GM21447 (cell line): ENCODE data around the gene SYT2.
A peak's percentile ranks its signal among the peaks of the same experiment; 100 is the strongest.
"Not testable (repeated sequence)": the region's sequence is repeated elsewhere in the genome, so short reads cannot be mapped to it uniquely, and the experiment has no call there.

ENCODE experiments used
- ATAC-seq: cut with Tn5 transposase; IDR thresholded peaks from one replicate; pipeline ENCODE4 v1.9.1; 2021; ENCODE audit not compliant: unreplicated experiment

The SYT2 gene

DNA sequence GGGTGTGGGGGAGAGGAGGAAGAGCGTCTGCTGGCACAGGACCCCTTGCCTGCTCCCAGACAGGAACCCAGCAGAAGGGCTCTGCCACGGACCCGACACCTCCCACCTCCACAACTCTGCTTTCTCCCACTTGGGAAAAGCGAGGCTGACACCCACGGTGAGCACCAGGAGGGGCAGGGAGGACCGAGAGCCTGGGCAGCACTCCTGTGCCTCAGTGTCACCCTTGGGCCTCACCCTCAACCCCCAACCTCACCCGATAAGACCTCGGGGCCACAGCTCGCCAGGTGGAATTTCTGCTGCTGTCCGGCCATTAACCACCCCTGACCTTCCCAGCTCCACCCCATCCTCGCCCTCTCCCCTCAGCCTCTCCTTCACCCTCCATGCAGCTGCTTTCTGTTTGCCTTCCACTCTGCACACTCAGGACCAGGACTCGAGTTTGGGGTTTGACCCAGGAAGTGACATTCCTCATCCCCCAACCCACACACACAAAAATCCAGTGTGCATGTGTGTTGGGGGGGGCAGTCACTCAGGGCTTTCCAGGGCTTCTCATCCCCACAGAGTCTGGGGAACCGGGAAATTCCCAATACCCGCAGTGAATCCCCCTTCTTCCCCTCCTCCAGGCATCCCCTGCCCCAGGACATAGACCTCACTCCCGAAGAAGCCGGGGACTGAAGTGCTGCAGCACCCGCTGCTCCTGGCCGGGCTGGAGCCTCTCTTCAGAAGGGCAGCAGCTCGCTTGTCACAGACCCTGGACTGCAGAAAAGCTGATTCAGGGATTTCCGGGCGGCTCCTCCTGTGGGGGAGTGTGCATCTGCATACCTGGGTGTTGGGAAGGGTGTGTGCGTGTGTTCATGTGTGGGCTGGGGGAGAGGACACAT lies 65.8 kb downstream of the SYT2 start:
- no peak for ATAC-seq

DNA sequence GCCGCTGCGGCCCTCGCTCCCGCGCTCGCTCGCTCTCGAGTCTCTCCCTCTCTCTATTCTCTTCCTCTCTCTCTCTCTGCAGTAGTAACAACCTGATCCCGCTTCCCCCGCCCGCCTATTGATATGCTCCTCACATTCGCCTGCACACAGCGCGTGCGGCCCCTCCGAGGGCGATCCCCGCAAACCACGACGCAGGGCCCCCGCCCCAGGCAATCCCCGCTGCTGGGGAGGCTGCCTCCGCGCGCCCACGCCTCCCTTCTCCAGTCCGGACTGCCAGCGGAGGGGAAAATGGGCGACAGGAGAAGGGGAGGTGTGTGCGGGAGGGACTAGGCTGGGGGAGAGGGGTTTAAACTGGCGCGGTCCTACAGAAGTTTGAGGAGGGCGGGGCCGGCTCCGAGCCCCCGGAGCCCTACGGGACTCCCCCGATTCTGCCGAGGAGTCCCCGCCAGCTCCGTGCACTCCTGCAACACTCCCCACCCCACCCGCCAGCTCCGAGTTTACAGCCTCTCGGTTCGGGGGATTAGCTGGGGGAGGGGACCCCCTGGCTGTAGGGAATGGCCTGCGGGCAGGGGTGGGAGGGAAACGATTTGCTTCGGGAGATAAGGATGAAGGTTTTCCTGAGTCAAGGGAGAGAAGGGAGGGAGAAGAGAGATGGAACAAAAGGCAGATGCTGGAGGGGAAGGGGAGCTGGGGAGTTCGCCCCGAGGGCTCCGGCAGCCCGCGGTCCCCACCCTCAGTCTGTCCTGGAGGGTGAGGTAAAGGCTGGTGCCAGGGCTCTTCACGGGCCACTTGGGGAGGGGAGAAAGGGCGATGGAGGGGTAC lies 66.6 kb downstream of the SYT2 start:
- ATAC-seq, result no peak

DNA sequence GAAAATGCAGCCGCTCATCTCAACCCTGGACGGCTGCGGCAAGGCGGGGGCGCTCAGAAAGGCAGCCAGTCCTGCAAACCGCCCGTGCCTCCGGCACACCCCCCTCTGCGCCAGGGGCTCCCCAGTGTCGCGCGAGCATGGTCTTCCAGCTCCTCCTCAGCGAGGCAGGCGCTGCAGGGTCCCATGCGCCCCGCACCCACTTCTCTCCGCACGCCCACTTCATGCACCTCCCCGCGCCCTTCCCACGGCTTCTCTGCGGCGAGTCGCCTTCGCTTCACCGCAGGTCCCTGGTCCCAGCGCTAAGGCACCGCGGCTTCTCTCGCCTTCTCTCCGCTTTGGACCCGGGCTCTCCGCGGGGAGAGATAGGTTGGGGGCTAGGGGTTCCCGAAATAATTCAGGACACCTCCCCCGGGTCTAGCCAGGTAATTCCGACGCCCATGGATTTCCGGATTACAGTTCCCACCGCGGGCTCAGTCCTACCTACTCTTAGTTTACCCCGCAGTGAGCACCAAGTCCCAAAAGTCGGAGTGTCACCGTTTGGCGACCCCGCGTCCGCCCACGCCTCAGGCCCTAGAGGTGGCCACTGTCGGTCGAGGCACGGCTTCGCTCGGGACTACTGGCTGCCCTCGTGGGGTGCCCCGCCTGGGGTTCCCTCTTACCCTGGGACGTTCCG lies 67.5 kb downstream of the SYT2 start:
- ATAC-seq, result no peak

DNA sequence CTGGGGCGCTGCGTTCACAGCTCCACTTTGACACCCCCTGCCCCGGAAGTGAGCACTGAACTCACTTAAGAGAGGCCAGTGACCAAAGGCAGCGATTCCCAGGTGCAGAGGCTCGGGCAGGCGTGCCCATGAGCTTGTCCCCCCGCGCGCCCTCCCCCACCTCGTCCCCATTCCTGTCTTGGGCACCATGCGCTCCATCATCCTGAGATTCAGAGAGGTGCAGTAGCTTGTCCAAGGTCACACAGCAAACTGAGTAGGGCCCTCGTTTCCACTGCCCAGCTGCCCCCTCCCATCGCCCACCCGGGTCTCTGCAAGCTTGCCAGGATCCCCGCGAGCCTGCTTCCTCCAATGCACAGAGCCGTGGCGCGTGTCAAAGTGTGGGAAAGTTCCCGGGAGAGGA lies 68.0 kb downstream of the SYT2 start:
- no peak for ATAC-seq

DNA sequence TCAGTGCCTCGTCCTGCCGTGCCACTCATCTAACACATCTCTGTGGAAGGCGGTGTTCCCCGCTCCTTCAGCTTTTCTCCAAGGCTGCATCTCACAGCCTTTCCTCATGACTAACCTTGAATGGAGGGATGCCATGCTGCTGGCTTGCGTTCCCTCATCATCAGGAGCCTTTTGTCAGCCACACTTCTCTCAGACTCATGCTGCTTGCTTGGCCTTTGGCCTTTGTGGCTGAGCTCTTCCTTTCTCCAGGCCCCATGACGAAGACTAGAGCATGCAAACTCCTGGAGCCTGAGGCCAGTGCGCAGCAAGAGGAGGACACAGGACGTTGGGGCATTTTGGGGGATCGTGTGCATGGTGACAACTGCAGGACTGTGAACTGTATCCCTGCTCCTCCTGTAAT lies 70.8 kb downstream of the SYT2 start:
- no peak for ATAC-seq

DNA sequence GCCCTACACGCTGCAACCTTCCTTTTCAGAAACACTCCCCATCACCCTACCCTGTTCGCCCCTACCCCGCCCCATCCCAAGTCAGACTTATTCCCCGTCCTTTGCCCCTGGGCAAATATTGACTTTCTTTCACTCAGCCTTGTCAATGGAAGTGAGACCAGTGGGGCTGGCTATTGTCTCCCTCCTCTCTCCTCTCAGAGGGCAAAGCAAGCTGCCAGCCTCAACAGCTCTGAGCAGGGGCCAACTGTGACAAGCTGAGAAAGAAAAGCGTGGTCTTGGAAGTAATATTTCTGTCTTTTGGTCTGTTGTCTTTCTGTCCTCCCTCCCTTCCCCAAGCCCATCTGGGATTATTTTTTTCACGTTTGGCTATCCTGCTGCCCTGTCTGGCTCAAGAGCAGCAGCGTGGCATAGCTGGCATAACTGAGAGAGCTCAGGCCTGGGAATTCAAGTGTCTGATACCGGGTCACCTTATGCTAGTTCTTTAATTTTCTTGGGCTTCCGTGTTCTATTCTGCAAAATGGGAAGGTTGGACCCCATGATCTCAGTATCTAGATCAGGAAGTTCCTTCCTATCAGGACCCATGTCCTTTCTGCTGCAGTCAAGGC lies 71.5 kb downstream of the SYT2 start:
- ATAC-seq, result not testable (repeated sequence)

DNA sequence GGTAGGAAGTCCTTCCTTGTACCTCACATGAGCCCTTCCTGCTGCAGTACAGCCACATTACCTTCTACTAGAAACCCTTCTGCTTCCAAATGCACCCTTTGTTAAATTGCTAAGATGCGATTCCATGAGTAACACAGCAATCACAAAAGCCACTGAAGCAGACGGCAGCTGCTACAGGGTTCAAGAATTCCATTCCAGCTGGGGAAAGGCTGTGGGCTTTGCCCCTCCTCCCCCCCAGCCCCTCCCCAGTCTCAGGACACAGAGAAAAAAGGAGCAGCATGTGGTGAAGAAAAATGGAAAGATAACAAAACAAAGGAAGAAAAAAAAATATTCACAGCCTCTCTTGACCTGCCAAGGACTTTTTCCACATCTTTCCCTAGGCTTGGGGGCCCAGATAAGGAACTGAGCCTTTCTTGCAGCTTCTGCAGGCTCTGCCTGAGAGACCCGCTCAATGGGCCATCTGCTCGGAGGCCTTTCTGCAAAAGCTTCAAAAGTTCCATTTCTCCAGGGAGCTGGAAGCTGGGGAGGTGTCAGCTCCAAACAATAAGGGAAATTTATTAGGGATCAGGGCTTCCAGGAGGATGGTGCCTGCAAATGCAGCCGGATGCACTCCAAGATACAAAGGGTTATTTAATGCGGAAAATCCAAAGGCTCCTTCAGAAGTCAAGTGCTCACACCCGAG lies 72.1 kb downstream of the SYT2 start:
- ATAC-seq, result no peak

DNA sequence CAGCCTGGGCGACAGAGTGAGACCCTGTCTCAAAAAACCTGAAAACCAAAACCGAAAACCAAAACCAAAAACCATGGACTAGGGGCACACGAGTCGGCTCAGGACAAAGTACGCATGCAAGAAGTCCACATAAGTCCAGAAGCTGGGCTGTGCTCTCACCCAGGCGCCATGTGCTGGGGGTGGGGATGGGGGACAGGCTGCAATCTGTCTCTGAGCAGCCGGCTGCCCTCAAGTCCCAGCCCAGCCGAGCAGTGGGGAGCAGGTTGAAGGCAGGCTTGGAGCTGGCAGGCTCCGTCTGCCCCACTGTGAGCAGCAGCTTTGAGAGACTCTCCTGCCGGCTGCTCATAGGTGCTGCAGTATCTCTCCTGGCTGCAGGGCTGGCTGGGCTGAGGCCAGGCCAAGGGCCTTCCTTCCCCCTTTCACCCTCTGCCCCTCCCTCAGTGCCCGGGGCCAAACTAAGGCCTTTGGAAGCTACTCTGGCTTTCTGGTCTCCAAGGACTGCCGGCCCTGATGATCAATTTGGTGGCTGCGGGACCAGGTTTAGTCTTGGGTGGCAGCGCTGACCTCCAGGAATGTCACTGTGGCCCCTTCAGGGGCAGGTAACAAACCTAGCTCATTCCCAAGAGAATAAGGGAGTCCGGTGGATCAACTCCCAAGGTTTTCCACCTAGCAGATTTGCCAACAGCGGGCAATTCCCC lies 72.8 kb downstream of the SYT2 start:
- not testable (repeated sequence) for ATAC-seq

DNA sequence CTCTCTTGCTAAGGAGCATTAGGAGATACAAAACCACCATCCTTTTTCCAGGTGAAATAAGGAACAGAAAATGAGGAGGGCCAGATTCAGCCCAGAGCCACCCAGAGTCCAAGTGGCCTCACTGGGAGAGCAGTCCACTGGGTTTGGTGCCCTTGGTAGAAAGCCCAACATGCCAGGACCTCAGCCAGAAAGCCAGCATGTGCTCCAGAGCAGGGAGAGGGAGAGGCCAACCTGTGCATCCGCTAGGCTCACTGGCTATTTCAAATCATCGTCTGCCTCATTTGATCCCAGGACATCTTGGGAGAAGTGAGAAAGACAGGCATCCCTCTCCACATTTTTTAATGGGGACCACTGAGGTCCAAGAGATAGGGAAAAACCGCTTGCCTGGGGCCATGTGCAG lies 74.1 kb downstream of the SYT2 start:
- ATAC-seq, result not testable (repeated sequence)

DNA sequence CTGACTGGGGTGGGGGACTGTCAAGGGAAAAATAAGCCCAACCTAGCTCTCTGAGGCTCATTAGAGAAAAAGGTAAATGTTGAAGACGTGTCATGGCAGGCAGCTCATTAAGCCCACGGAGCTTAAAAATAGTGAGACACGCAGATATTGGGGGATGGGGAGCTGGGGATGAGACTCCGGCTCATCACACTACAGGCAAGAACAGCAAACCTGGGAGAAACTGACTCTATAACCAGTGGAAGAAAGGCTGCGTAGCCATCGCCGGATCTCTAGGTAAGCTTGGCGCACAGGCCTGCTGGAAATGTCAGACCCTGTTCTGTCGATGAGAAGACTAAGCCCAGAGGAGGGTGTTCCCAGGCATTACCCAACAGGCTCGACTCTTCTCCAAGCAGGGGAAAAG lies 78.0 kb downstream of the SYT2 start:
- no peak for ATAC-seq

DNA sequence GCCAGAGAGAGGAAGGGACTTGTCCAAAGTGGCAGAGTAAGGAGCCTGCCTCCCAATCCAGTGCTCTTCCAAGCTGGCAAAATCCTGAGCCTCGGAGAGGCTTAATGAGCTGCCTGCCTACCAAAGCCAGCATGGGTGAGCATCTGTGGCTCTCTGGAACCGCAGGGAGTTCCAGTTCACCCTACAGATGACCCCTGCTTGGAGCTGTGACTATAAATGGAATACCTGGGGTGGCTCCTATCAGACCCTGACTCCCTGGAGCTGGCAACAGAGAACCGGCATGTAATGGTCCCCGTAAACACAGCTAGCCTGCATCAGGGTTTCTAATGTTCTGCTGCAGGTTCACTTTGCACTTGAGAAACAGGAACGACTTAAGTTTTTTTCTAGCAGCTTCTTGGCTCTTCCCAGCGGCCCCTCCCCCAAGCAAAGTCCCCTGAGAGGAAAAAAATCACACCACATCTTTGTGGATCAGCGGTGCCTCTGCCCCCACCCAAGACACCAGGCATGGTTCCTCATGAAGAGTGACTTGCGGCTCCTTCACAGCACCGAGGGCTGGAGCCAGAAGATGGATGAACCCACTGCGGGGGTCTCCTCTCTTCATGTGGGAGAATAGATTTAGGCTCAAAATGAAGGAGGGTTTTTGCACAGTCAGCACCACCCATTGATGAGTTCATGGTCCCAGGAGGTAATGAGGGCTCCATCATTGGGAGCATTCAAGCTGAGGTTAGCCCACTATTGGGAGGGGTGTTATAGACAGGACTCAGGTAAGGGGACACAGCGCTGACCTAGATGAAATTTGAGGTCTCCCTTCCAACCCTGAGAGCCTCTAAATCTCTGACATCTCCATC lies 79.0 kb downstream of the SYT2 start:
- ATAC-seq, result no peak

DNA sequence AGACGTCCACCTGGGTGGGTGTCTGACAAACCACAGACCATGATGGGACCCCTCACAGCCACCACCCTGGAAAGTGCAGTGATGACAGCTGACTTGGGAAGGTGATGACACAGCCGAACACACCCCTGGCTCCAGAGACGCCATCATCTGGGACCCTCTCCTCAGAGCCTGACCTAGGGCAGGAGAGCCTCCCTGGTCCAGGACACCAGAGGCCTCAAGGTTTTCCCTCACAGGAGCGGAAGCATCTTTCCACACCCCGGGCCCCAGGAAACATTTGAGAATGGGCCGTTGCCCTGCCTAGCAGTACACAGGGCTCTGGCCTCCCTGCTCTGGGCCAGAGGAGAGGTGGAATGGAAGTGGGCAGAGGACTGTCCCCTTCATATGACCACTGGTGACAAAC lies 79.7 kb downstream of the SYT2 start:
- no peak for ATAC-seq

DNA sequence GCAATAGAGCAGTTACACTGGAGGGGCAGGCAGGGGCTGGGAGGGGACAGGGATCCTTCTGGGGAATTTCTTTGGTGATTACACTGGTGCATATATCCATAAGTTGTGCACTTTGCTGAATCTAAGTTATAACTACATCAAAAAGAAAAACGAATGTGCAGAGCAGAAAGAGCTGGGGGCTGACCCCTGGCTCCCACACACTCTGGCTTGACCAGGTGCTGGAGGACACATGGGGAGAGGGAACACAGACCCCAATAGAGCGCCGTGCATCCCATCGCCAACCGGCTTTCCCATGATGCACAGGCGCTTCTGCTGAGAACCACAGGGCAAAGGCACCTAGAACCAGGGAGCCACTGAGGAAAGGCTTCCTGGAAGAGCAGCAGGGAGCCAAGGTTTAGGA lies 80.2 kb downstream of the SYT2 start:
- ATAC-seq, result not testable (repeated sequence)

DNA sequence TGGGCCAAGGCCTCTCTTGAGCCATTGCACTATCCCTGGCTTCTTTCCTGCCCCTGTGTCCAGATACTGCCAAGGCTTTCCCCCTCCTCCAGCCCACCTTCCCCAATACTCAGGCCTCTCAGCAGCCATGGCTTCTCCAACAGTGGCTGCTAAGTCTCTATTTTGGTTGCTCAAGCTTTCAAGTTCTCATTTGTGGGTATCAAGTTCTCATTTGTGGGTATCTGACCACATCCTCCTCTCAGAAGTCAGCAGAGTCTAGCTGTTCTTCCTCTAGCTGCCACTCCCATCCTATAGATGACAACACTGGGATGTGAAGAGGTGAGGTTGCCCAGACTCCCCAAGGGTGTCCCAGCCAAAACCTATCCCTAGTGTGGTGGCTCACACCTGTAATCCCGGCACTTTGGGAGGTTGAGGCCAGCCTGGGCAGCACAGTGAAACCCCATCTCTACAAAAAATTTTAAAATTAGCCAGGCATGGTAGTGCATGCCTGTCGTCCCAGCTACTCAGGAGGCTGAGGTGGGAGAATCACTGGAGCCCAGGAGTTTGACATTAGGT lies 80.9 kb downstream of the SYT2 start:
- ATAC-seq, result peak; percentile 74

DNA sequence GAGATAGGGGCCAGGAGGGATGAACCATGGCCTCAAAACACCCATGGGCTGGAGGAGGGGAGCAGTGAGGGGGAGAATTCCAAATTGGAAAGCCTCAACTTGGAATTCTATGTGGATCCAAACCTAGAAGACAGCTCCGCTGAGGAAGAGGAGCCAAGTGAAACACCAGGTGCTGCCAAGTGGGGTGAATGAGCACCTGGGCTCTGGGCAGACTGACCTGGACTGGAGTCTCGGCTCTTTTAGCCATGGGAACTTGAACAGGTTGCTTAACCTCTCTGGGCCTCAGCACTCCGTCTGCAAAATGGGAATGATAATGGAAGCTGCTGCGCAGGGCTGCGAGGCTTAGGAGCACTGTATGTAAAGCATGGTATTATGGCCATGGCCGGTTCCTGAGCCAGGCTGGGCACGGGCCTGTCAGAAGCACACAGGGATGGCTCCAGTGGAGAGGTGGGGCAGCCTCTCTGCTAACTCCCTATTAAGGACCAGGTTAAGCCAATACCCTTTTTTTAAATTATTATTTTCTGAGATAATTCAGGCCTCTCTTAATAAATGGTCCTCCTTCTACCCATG lies 81.5 kb downstream of the SYT2 start:
- no peak for ATAC-seq

DNA sequence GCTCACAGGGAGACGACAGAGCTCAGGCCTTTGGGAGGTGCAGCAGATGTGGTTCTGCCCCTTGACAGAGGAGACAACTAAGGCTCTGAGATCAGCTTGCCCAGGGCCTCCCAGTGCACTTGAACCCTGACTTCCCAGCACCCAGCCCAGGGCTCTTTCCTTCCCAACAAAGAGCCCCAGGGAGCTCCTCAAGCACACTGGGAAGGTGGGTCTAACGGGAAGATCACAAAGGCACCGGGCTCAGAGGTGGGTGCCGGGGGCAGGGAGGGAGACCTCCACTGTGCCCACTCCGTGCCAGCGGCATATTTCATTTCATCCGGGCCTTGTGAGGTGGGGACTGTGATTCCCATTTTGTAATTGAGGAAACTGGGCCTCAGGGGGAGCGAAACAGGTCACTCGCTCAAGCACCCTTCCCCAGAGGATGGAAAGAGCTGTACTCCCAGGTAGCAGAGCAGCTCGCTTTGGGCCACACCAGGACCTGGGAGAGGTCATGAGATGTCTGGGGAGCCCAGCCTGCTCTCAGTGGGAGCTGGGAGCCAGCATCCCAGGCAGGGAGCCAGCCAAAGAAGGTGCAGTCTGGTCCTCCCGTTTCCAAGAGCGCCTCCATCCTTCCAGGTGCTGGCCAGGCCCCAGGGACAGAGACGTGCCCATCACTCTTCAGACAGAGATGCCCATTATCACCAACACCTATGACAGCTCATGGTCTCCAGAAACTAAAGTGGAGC lies 82.3 kb downstream of the SYT2 start:
- no peak for ATAC-seq

DNA sequence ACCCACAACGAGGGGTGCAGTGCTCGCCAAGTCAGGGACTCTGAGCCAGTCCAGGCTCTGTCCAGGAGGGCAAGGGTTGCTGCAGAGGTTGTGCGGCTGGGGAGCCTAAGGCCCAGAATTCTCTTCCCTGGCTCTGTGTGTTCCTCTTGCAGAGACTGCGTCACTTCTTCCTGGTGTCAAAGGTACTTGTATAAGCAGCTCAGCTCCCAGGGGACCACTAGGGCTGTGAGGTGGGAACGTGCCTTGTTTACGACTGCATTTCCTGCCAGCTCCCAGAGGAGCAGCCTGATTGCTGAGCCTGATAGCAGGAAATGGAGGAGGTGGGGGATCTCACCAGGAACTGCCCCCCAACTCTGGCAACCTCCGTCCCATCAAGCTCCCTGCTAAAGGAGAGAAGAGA lies 83.2 kb downstream of the SYT2 start:
- ATAC-seq, result not testable (repeated sequence)
